ENCODE measurements around the gene PRRC2B. TPM values are rescaled to one million over a fixed set of nuclear protein-coding genes. Genes with fewer than 3 reads are reported as not detected.
"Not testable (repeated sequence)": the region's sequence is repeated elsewhere in the genome, so short reads cannot be mapped to it uniquely, and the experiment has no call there.

PRRC2B gene
- total RNA-seq, 1 donor from 2014 or later: 128 TPM

- DNase-seq: no peak
- no peak overlapping the region for H3K27ac Mint-ChIP-seq
- H3K9me3 Mint-ChIP-seq: no peaks in the 10 kb centered on the region
- intact Hi-C loops (cut with micrococcal nuclease): no loop called here
- peaks cover 43% of the 10 kb centered on the region for H3K36me3 Mint-ChIP-seq (ENCODE audit: low read depth)
- H3K4me1 Mint-ChIP-seq: no peaks in the 10 kb centered on the region
- H3K4me3 Mint-ChIP-seq: no peak overlapping the region
- H3K27me3 Mint-ChIP-seq: no peaks in the 10 kb centered on the region
Measured at GRCh38 chr9:131511416-131511815, 117.5 kb downstream of the PRRC2B start.

GRCh38 chr9:131511880-131512279 is 118.0 kb downstream of the PRRC2B start:
- H3K27me3 Mint-ChIP-seq: no peaks in the 10 kb centered on the region
- intact Hi-C loops (cut with micrococcal nuclease): no loop called here
- no peaks in the 10 kb centered on the region for H3K4me1 Mint-ChIP-seq
- DNase-seq: no peak
- H3K27ac Mint-ChIP-seq: no peak overlapping the region
- no peaks in the 10 kb centered on the region for H3K9me3 Mint-ChIP-seq
- peaks cover 43% of the 10 kb centered on the region for H3K36me3 Mint-ChIP-seq (ENCODE audit: low read depth)
- H3K4me3 Mint-ChIP-seq: no peak overlapping the region

GRCh38 chr9:131513177-131513576 is 119.3 kb downstream of the PRRC2B start:
- DNase-seq: no peak
- Mint-ChIP-seq H3K4me3 (no peak overlapping the region), H3K9me3 (no peaks in the 10 kb centered on the region), H3K4me1 (no peaks in the 10 kb centered on the region), H3K36me3 (ENCODE audit: low read depth) (peaks cover 46% of the 10 kb centered on the region), H3K27ac (no peak overlapping the region), H3K27me3 (no peaks in the 10 kb centered on the region)
- intact Hi-C loops (cut with micrococcal nuclease): no loop called here

- H3K27ac Mint-ChIP-seq; H3K9me3 Mint-ChIP-seq; intact Hi-C loops (cut with micrococcal nuclease); DNase-seq; H3K4me3 Mint-ChIP-seq; H3K27me3 Mint-ChIP-seq; H3K4me1 Mint-ChIP-seq: not testable (repeated sequence)
- H3K36me3 Mint-ChIP-seq (ENCODE audit: low read depth): peaks cover 53% of the 10 kb centered on the region
Measured at GRCh38 chr9:131515559-131516031, 121.7 kb downstream of the PRRC2B start.

GRCh38 chr9:131516100-131516499 is 122.2 kb downstream of the PRRC2B start:
- peaks cover 52% of the 10 kb centered on the region for H3K36me3 Mint-ChIP-seq (ENCODE audit: low read depth)
- no peak overlapping the region for H3K4me3 Mint-ChIP-seq
- H3K27ac Mint-ChIP-seq: no peak overlapping the region
- no peaks in the 10 kb centered on the region for H3K27me3 Mint-ChIP-seq
- H3K9me3 Mint-ChIP-seq: no peaks in the 10 kb centered on the region
- DNase-seq: no peak
- intact Hi-C loops (cut with micrococcal nuclease): no loop called here
- H3K4me1 Mint-ChIP-seq: no peaks in the 10 kb centered on the region

- Mint-ChIP-seq H3K27me3 (no peaks in the 10 kb centered on the region), H3K4me1 (no peaks in the 10 kb centered on the region), H3K9me3 (no peaks in the 10 kb centered on the region), H3K36me3 (ENCODE audit: low read depth) (peaks cover 52% of the 10 kb centered on the region), H3K27ac (no peak overlapping the region), H3K4me3 (no peak overlapping the region)
- DNase-seq: no peak
- intact Hi-C loops (cut with micrococcal nuclease): no loop called here
Measured at GRCh38 chr9:131516930-131517329, 123.0 kb downstream of the PRRC2B start.

GRCh38 chr9:131517761-131518190 is 123.9 kb downstream of the PRRC2B start:
- no peak overlapping the region for H3K4me3 Mint-ChIP-seq
- intact Hi-C loops (cut with micrococcal nuclease): no loop called here
- DNase-seq: no peak
- H3K36me3 Mint-ChIP-seq (ENCODE audit: low read depth): peaks cover 54% of the 10 kb centered on the region
- no peak overlapping the region for H3K27ac Mint-ChIP-seq
- no peaks in the 10 kb centered on the region for H3K9me3 Mint-ChIP-seq
- no peaks in the 10 kb centered on the region for H3K27me3 Mint-ChIP-seq
- H3K4me1 Mint-ChIP-seq: no peaks in the 10 kb centered on the region

- peaks cover 55% of the 10 kb centered on the region for H3K36me3 Mint-ChIP-seq (ENCODE audit: low read depth)
- no peak for DNase-seq
- H3K4me3 Mint-ChIP-seq: no peak overlapping the region
- no peaks in the 10 kb centered on the region for H3K4me1 Mint-ChIP-seq
- H3K27ac Mint-ChIP-seq: no peak overlapping the region
- no peaks in the 10 kb centered on the region for H3K27me3 Mint-ChIP-seq
- no peaks in the 10 kb centered on the region for H3K9me3 Mint-ChIP-seq
- intact Hi-C loops (cut with micrococcal nuclease): no loop called here
Measured at GRCh38 chr9:131518553-131518952, 124.7 kb downstream of the PRRC2B start.

- intact Hi-C loops (cut with micrococcal nuclease): no loop called here
- peaks cover 56% of the 10 kb centered on the region for H3K36me3 Mint-ChIP-seq (ENCODE audit: low read depth)
- H3K27me3 Mint-ChIP-seq: no peaks in the 10 kb centered on the region
- no peak overlapping the region for H3K27ac Mint-ChIP-seq
- DNase-seq: no peak
- no peak overlapping the region for H3K4me3 Mint-ChIP-seq
- no peaks in the 10 kb centered on the region for H3K9me3 Mint-ChIP-seq
- peaks cover 2% of the 10 kb centered on the region for H3K4me1 Mint-ChIP-seq
Measured at GRCh38 chr9:131520503-131520902, 126.6 kb downstream of the PRRC2B start.

GRCh38 chr9:131521203-131521602 is 127.3 kb downstream of the PRRC2B start:
- Mint-ChIP-seq H3K9me3 (no peaks in the 10 kb centered on the region), H3K27ac (no peak overlapping the region), H3K4me3 (no peak overlapping the region), H3K27me3 (no peaks in the 10 kb centered on the region), H3K36me3 (ENCODE audit: low read depth) (peaks cover 57% of the 10 kb centered on the region), H3K4me1 (peaks cover 2% of the 10 kb centered on the region)
- intact Hi-C loops (cut with micrococcal nuclease): no loop called here
- DNase-seq: no peak

GRCh38 chr9:131521822-131522221 is 127.9 kb downstream of the PRRC2B start:
- peaks cover 2% of the 10 kb centered on the region for H3K4me1 Mint-ChIP-seq
- H3K27me3 Mint-ChIP-seq: no peaks in the 10 kb centered on the region
- H3K9me3 Mint-ChIP-seq: no peaks in the 10 kb centered on the region
- peaks cover 63% of the 10 kb centered on the region for H3K36me3 Mint-ChIP-seq (ENCODE audit: low read depth)
- H3K4me3 Mint-ChIP-seq: no peak overlapping the region
- no peak for DNase-seq
- no peak overlapping the region for H3K27ac Mint-ChIP-seq
- intact Hi-C loops (cut with micrococcal nuclease): no loop called here

- Mint-ChIP-seq H3K36me3 (ENCODE audit: low read depth) (peaks cover 66% of the 10 kb centered on the region), H3K27me3 (no peaks in the 10 kb centered on the region), H3K4me3 (no peak overlapping the region), H3K9me3 (no peaks in the 10 kb centered on the region), H3K4me1 (peaks cover 2% of the 10 kb centered on the region), H3K27ac (no peak overlapping the region)
- no peak for DNase-seq
- intact Hi-C loops (cut with micrococcal nuclease): no loop called here
Measured at GRCh38 chr9:131522257-131523085, 128.6 kb downstream of the PRRC2B start.

GRCh38 chr9:131523086-131523388 is 129.2 kb downstream of the PRRC2B start:
- Mint-ChIP-seq H3K27me3 (no peaks in the 10 kb centered on the region), H3K36me3 (ENCODE audit: low read depth) (peaks cover 60% of the 10 kb centered on the region), H3K27ac (no peak overlapping the region)

GRCh38 chr9:131523451-131524435 is 129.9 kb downstream of the PRRC2B start:
- H3K27ac Mint-ChIP-seq: no peak overlapping the region
- intact Hi-C loops (cut with micrococcal nuclease): no loop called here
- no peak for DNase-seq
- H3K27me3 Mint-ChIP-seq: no peaks in the 10 kb centered on the region
- peaks cover 60% of the 10 kb centered on the region for H3K36me3 Mint-ChIP-seq (ENCODE audit: low read depth)
- H3K9me3 Mint-ChIP-seq: no peaks in the 10 kb centered on the region
- H3K4me1 Mint-ChIP-seq: peaks cover 4% of the 10 kb centered on the region
- no peak overlapping the region for H3K4me3 Mint-ChIP-seq

More at GRCh38 chr9:131523086-131523388, 129.2 kb downstream of the PRRC2B start:
- Mint-ChIP-seq H3K4me3 (no peak overlapping the region), H3K9me3 (no peaks in the 10 kb centered on the region), H3K4me1 (peaks cover 2% of the 10 kb centered on the region)
- DNase-seq: no peak
- intact Hi-C loops (cut with micrococcal nuclease): no loop called here

All from activated CD4-positive, alpha-beta T cell treated with anti-CD3 and anti-CD28 coated beads, Interleukin-2, amount 10 ng/mL, durations not matched to agents 24 days and 14 days (primary cell).